22Rv1 (cell line): ENCODE data around the gene EXOC4.

Source experiments
- CTCF ChIP-seq: fragments of 450-650 bp; IDR thresholded peaks from 2 replicates; pipeline ENCODE4 v1.5.1; 2017; ENCODE audit warnings: mild to moderate bottlenecking
- ZFX ChIP-seq: fragments of 450-650 bp; IDR thresholded peaks from 2 replicates; pipeline ENCODE4 v1.6.1; 2017; ENCODE audit warnings: antibody characterized with exemption, borderline replicate concordance

- TF ChIP-seq CTCF = no peak
- TF ChIP-seq ZFX = no peak
These were observed 480.5 kb downstream of the EXOC4 start for GRCh38 chr7:133733401-133733800.
